Activated naive CD4-positive, alpha-beta T cell treated with anti-CD3 and anti-CD28 coated beads, Interleukin-2, amount 10 ng/mL, durations not matched to agents 7 days and 5 days (primary cell): ENCODE measurements around the gene KRI1.
A peak's percentile ranks its signal among the peaks of the same experiment; 100 is the strongest.
"Not testable (repeated sequence)": the region's sequence is repeated elsewhere in the genome, so short reads cannot be mapped to it uniquely, and the experiment has no call there.

Experiments
- CTCF ChIA-PET: fragments of 350-600 bp; sonication (Branson Sonifier 250); formaldehyde crosslinking; loops from one replicate; lab custom pipeline; 2021; ENCODE audit warnings: antibody characterized with exemption; lab: Charles Lee
- DNase-seq: peaks from one replicate; pipeline ENCODE4 v3.0.0-alpha.2; 2020
- H3K27ac Mint-ChIP-seq: one replicate; pipeline ENCODE4 v1.8.0; 2021; ENCODE audit warnings: mild to moderate bottlenecking, moderate library complexity, mixed read lengths
- H3K27me3 Mint-ChIP-seq: one replicate; pipeline ENCODE4 v1.8.0; 2021; ENCODE audit warnings: mild to moderate bottlenecking, mixed read lengths
- H3K36me3 Mint-ChIP-seq: one replicate; pipeline ENCODE4 v1.8.0; 2021; ENCODE audit warnings: mixed read lengths
- H3K4me1 Mint-ChIP-seq: one replicate; pipeline ENCODE4 v1.8.0; 2021; ENCODE audit warnings: mixed read lengths
- H3K4me3 Mint-ChIP-seq: one replicate; pipeline ENCODE4 v1.8.0; 2021; ENCODE audit warnings: mild to moderate bottlenecking, moderate library complexity, mixed read lengths
- H3K9me3 Mint-ChIP-seq: one replicate; pipeline ENCODE4 v1.8.0; 2021; ENCODE audit warnings: mixed read lengths

Gene KRI1

DNA sequence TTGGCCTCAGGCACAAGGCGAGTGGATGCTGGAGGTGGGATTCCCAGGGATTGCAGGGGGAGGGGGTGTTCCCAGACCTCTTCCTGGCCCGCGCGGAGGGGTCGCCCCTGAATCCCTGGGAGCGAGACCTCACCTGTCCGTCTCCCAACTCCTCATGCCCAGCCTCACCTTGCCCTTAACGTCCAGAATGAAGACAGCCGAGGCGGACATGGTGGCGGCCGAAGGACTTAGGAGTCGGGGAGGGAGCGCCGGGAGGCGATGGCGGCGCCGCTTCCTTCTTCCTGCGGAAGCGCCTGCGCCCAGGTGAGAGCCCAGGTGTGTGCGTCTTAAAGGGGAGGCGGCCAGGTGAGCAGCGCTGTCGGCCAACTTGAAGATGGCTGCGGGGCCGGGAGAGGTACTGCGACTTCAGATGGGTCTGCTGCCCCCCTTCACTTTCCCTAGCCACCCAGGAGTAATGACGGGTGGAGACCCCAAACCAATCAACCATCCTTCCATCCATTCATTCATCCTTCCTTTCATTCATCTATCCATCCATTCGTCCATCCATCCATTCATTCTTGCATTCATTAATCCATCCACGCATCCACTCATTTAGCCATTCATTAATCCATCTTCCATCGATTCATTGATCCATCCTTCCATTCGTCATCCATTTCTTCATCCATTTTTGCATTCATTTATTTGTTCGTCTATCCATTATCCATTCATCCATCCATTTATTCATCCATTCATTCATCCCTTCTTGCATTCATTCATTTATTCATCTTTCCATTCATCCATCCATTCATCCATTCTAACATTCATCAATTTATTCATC lies 21.4 kb upstream of the KRI1 start, which contains the start of gene AP1M2:
AP1M2 (minus strand) TSS at position 291 of the 817 bp plus-strand sequence; CDS start at position 210, 81 bp downstream.
- no peak for DNase-seq
- CTCF ChIA-PET = no interaction called here
- peaks cover 68% of the 10 kb centered on the region for H3K27me3 Mint-ChIP-seq
- H3K9me3 Mint-ChIP-seq = no peaks in the 10 kb centered on the region
- H3K4me3 Mint-ChIP-seq = no peak within 1 kb of the TSS
- no peak within 1 kb of the TSS for H3K27ac Mint-ChIP-seq
- peaks cover 17% of the 10 kb centered on the region for H3K4me1 Mint-ChIP-seq
- H3K36me3 Mint-ChIP-seq = no peaks in the 10 kb centered on the region

DNA sequence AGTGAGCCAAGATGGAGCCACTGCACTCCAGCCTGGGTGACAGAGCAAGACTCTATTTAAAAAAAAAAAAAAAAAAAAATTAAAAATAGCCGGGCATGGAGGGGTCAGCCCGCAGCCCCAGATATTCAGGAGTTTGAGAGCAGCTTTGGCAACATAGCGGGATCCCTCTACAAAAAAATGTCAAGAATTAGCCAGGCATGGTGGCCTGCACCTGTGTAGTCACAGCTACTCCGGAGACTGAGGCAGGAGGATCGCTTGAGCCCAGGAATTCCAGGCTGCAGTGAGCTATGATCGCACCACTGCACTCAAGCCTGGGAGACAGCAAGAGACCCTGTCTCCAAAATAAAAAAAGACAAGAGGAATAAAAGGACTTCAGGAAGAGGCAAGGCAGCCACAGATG lies 20.6 kb upstream of the KRI1 start:
- Mint-ChIP-seq H3K4me1 (peaks cover 17% of the 10 kb centered on the region), H3K9me3 (no peaks in the 10 kb centered on the region), H3K27me3 (peaks cover 72% of the 10 kb centered on the region), H3K27ac (no peak overlapping the region), H3K36me3 (no peaks in the 10 kb centered on the region), H3K4me3 (no peak overlapping the region)
- DNase-seq = no peak
- CTCF ChIA-PET = interaction anchor here (8.9 to 12.1 kb wide), 2 partner anchors 61 to 113 kb away, joined by 156 to 299 read pairs; partner anchors contain the start of gene QTRT1

DNA sequence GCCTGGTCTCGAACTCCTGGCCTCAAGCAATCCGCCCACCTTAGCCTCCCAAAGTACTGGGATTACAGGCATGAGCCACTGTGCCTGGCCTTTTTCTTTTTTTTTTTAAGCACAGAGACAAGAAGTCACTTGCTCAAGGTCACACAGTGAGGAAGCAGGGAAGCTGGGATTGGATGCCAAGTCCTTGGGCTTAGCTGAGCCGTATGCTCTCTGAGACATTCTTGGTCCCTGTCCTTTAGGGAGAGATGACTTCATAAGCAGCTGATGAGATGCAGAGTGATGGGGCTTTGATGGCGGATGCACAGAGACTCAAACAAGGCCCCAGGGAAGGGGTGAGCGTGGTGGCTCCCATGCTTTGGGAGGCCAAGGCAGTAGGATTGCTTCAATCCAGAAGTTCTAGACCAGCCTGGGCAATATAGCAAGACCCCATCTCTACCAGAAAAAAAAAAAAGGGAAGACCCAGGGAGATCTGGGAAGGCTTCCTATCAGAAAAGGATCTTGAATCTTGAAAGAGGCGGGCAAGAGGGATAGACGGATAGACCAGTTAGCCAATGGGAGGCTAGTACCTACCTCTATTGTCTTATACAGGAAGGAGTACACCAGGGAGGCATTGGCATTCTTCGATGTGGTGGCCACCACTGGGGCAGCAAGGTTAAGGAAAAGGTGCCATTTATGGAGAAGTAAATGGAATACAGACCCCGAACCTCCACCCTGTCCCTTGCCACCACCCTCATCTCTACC lies 17.4 kb upstream of the KRI1 start:
- H3K4me3 Mint-ChIP-seq = no peak overlapping the region
- no peak for DNase-seq
- CTCF ChIA-PET = interaction anchor here (0.6 to 12.1 kb wide), 4 partner anchors 10 to 117 kb away, joined by 4 to 299 read pairs (median 80); partner anchors contain the start of gene QTRT1
- no peaks in the 10 kb centered on the region for H3K9me3 Mint-ChIP-seq
- H3K27ac Mint-ChIP-seq = no peak overlapping the region
- H3K4me1 Mint-ChIP-seq = peaks cover 23% of the 10 kb centered on the region
- no peaks in the 10 kb centered on the region for H3K36me3 Mint-ChIP-seq
- peaks cover 56% of the 10 kb centered on the region for H3K27me3 Mint-ChIP-seq

DNA sequence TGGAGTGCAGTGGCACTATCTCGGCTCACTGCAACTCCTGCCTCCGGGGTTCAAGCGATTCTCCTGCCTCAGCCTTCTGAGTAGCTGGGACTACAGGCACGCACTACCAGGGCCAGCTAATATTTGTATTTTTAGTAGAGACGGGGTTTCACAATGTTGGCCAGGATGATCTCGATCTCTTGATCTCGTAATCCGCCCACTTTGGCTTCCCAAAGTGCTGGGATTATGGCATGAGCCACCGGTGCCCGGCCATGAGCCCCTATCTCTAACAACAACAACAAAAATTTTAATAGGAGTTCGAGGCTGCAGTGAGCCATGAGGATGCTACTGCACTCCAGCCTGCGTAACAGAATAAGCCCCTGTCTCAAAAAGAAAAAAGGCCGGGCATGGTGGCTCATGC lies 16.3 kb upstream of the KRI1 start:
- Mint-ChIP-seq H3K4me3 (no peak overlapping the region), H3K27ac (no peak overlapping the region), H3K36me3 (no peaks in the 10 kb centered on the region), H3K9me3 (no peaks in the 10 kb centered on the region), H3K27me3 (peaks cover 51% of the 10 kb centered on the region), H3K4me1 (peaks cover 17% of the 10 kb centered on the region)
- DNase-seq = no peak
- CTCF ChIA-PET = interaction anchor here (0.8 to 12.1 kb wide), 16 partner anchors 10 to 322 kb away, joined by 3 to 299 read pairs (median 10); partner anchors contain the start of genes QTRT1 and SLC44A2

GRCh38 chr19:10580979-10581631 lies 15.3 kb upstream of the KRI1 start:
- CTCF ChIA-PET = interaction anchor here (0.5 to 12.1 kb wide), 34 partner anchors 8 to 321 kb away, joined by 3 to 299 read pairs (median 4); partner anchors contain the start of genes QTRT1 and SLC44A2

DNA sequence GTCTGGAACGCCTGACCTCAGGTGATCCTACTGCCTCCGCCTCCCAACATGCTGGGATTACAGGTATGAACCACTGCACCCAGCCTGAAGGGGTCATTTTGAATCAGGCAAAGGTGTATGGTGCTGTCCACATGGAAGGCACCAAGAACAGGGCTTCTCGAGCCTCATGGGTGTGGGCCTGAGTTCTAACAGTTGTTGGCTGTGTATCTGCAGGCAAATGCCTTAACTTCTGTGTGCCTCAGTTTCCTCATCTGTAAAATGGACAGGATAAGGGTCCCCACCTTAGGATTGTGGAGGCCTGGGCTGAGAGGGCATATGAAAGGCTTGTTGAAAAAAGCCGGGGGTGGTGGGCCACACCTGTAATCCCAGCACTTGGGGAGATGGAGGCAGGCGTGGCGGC lies 12.1 kb upstream of the KRI1 start:
- Mint-ChIP-seq H3K36me3 (no peaks in the 10 kb centered on the region), H3K4me1 (peaks cover 17% of the 10 kb centered on the region), H3K27ac (no peak overlapping the region), H3K27me3 (peaks cover 29% of the 10 kb centered on the region), H3K9me3 (no peaks in the 10 kb centered on the region), H3K4me3 (no peak overlapping the region)
- CTCF ChIA-PET = interaction anchor here (8.9 to 12.1 kb wide), 2 partner anchors 69 to 122 kb away, joined by 156 to 299 read pairs; partner anchors contain the start of gene QTRT1
- no peak for DNase-seq

More at GRCh38 chr19:10580979-10581631, 15.3 kb upstream of the KRI1 start:
- H3K4me1 Mint-ChIP-seq = peaks cover 17% of the 10 kb centered on the region
- no peak overlapping the region for H3K4me3 Mint-ChIP-seq
- H3K36me3 Mint-ChIP-seq = no peaks in the 10 kb centered on the region
- no peaks in the 10 kb centered on the region for H3K9me3 Mint-ChIP-seq
- H3K27me3 Mint-ChIP-seq = peaks cover 43% of the 10 kb centered on the region
- no peak overlapping the region for H3K27ac Mint-ChIP-seq
- peak; percentile 95 for DNase-seq

DNA sequence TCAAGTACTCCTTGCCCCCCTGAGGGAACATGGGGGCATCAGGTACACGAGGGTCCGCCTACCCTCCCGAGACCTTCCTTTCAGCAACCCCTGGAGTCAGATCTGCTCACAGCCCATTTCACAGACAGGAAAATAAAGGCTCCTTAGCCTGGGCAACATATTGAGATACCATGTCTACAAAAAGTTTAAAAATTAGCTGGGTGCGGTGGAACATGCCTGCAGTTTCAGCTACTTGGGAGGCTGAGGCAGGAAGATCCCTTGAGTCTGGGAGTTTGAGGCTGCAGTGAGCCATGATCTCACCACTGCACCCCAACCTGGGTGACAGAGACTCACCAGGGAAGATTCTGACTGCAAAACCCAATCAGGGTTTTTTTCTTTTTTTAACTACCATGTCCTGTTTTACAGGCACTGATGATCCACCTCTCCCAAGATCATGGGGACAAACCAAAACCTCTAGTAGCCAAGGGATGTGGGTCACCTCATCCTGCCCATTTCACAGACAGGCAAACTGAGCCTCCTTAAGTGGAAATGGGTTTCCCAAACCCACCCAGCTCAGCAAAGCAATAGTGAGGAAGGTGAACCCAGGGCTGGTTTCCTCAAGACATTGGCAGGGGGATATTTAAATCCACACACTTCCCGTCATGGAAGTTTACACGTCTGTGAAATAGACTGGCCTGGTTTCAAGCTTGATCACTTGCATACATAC lies 9.4 kb upstream of the KRI1 start:
- Mint-ChIP-seq H3K4me3 (no peak overlapping the region), H3K4me1 (peaks cover 20% of the 10 kb centered on the region), H3K27me3 (peaks cover 18% of the 10 kb centered on the region), H3K27ac (no peak overlapping the region), H3K36me3 (no peaks in the 10 kb centered on the region), H3K9me3 (no peaks in the 10 kb centered on the region)
- CTCF ChIA-PET = interaction anchor here (0.6 to 12.1 kb wide), 4 partner anchors 72 to 747 kb away, joined by 3 to 299 read pairs (median 10); no protein-coding TSS in a partner anchor
- DNase-seq = no peak

DNA sequence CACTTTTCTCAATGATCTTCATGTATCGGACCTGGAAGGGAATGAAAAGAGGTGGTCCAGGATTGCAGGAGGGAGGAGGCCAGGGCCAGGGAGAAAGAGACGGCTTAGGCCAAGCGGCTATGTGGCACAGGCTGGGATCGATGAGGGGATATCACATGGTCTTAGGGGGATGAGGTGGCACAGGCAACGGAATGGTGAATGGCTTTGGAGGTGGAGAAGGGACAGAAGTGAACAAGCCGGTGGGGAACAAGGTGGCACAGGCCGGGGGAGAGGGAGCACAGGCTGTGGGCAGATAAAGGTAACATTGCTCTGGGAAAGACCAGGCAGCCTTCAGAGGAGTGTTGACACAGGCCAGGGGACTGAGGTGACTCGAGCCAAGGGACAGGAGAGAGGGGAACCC lies 8.7 kb upstream of the KRI1 start:
- H3K36me3 Mint-ChIP-seq = no peaks in the 10 kb centered on the region
- no peak overlapping the region for H3K4me3 Mint-ChIP-seq
- H3K9me3 Mint-ChIP-seq = no peaks in the 10 kb centered on the region
- peak overlapping the region; percentile 6 for H3K27ac Mint-ChIP-seq
- H3K27me3 Mint-ChIP-seq = peaks cover 18% of the 10 kb centered on the region
- CTCF ChIA-PET = interaction anchor here (1.3 to 12.1 kb wide), 4 partner anchors 33 to 125 kb away, joined by 5 to 299 read pairs (median 10); no protein-coding TSS in a partner anchor
- peaks cover 26% of the 10 kb centered on the region for H3K4me1 Mint-ChIP-seq
- DNase-seq = no peak

DNA sequence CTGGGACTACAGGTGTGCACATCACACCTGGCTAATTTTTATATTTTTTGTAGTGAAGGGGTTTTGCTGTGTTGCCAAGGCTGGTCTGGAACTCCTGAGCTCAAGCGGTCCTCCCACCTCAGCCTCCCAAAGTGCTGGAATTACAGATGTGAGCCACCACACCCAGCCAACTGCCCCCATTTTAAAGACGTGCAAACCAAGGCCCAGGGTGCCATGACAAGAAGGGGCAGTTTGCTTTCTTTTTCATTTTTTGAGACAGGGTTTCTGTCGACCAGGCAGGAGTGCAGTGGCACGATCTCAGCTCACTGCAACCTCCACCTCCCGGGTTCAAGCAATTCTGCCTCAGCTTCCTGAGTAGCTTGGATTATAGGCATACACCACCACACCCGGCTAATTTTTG lies 8.0 kb upstream of the KRI1 start:
- Mint-ChIP-seq H3K27me3 (peaks cover 18% of the 10 kb centered on the region), H3K4me1 (peaks cover 31% of the 10 kb centered on the region)
- not testable (repeated sequence) for H3K9me3 Mint-ChIP-seq, DNase-seq, H3K27ac Mint-ChIP-seq, H3K36me3 Mint-ChIP-seq, H3K4me3 Mint-ChIP-seq
- CTCF ChIA-PET = interaction anchor here (0.9 to 2.9 kb wide), 6 partner anchors 7 to 126 kb away, joined by 3 to 10 read pairs (median 6); no protein-coding TSS in a partner anchor

DNA sequence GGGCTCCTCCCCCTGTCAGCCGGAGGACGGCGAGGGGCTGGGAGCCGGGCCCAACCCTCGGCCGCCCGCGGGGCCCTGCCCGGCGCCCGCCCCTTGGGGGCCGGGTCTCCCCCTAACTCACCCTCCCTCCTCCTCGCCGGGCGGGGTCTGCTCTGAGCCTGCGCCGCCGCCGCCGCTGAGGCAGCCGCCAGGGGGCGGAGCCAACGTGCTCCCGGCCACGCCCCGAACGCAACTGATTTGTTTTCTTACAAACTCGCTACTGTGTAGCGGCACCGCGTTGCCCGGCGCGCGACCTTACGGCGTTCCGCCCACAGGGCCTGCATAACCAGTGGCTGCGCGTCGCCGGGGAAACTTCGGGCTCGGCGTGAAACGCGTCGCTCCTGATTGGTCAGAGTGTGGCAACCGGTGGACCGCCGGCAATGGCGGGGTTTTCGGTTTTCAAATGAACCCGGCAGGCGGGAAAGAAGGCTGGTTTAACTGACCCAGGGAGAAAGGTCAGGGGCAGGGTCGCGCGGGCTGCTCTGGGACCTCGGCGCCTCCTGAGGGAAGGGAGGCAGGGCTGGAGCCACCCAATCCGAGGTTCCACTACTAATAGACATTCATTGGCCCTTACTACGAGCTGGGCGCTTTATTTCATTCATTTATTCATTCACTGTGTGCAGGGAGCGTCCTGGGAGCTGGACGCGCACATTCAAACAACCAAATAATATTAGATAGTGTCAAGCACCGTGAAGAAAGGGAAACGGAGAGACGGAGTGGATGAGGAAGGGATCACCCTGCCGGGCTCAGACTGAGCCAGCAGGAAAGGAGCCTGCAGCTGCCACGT lies 3.2 kb upstream of the KRI1 start, which contains the start of gene CDKN2D:
CDKN2D (minus strand) TSS at position 154 of the 826 bp plus-strand sequence. CDS start 326 bp downstream, outside the sequence.
- no peaks in the 10 kb centered on the region for H3K27me3 Mint-ChIP-seq
- H3K36me3 Mint-ChIP-seq = peaks cover 32% of the 10 kb centered on the region
- peaks cover 44% of the 10 kb centered on the region for H3K4me1 Mint-ChIP-seq
- peak within 1 kb of the TSS; percentile 99 for H3K27ac Mint-ChIP-seq
- H3K4me3 Mint-ChIP-seq = peak within 1 kb of the TSS; percentile 84
- DNase-seq = peak; percentile 100
- CTCF ChIA-PET = interaction anchor here (0.8 to 4.0 kb wide), 8 partner anchors 17 to 133 kb away, joined by 3 to 19 read pairs (median 4); partner anchors contain the start of gene QTRT1
- H3K9me3 Mint-ChIP-seq = no peaks in the 10 kb centered on the region

- DNase-seq = peak; percentile 44
- H3K4me1 Mint-ChIP-seq = peaks cover 47% of the 10 kb centered on the region
- H3K4me3 Mint-ChIP-seq = peak overlapping the region; percentile 84
- CTCF ChIA-PET = interaction anchor here (0.7 to 4.0 kb wide), 7 partner anchors 11 to 151 kb away, joined by 3 to 19 read pairs (median 4); no protein-coding TSS in a partner anchor
- peaks cover 32% of the 10 kb centered on the region for H3K36me3 Mint-ChIP-seq
- peak overlapping the region; percentile 99 for H3K27ac Mint-ChIP-seq
- H3K27me3 Mint-ChIP-seq = no peaks in the 10 kb centered on the region
- no peaks in the 10 kb centered on the region for H3K9me3 Mint-ChIP-seq
Observed at GRCh38 chr19:10568062-10568825, 2.4 kb upstream of the KRI1 start.
